ENCODE measurements around the gene GALNT10.

Gene GALNT10

GRCh38 chr5:154329519-154330040 lies 139.0 kb downstream of the GALNT10 start:
- no peak for DNase-seq

GRCh38 chr5:154330097-154330667 lies 139.6 kb downstream of the GALNT10 start:
- no peak for DNase-seq

GRCh38 chr5:154331232-154331631 lies 140.7 kb downstream of the GALNT10 start:
- no peak for DNase-seq

- no peak for DNase-seq
Measured at GRCh38 chr5:154331924-154332323, 141.4 kb downstream of the GALNT10 start.

- no peak for DNase-seq
Measured at GRCh38 chr5:154332451-154332850, 141.9 kb downstream of the GALNT10 start.

GRCh38 chr5:154333016-154333415 lies 142.5 kb downstream of the GALNT10 start:
- no peak for DNase-seq

GRCh38 chr5:154334406-154335064 lies 144.0 kb downstream of the GALNT10 start:
- DNase-seq, result no peak

GRCh38 chr5:154335065-154335448 lies 144.5 kb downstream of the GALNT10 start:
- DNase-seq, result no peak

GRCh38 chr5:154341620-154342019 lies 151.1 kb downstream of the GALNT10 start:
- DNase-seq, result no peak

GRCh38 chr5:154342211-154342610 lies 151.7 kb downstream of the GALNT10 start:
- DNase-seq, result no peak

GRCh38 chr5:154342963-154343362 lies 152.4 kb downstream of the GALNT10 start:
- no peak for DNase-seq

- DNase-seq, result no peak
Measured at GRCh38 chr5:154344461-154344860, 153.9 kb downstream of the GALNT10 start.

GRCh38 chr5:154345255-154345952 lies 154.9 kb downstream of the GALNT10 start:
- no peak for DNase-seq

GRCh38 chr5:154346427-154346826 lies 155.9 kb downstream of the GALNT10 start:
- no peak for DNase-seq

GRCh38 chr5:154349626-154350264 lies 159.2 kb downstream of the GALNT10 start:
- DNase-seq, result no peak

- no peak for DNase-seq
Measured at GRCh38 chr5:154351141-154351540, 160.6 kb downstream of the GALNT10 start.

- no peak for DNase-seq
Measured at GRCh38 chr5:154351566-154351965, 161.0 kb downstream of the GALNT10 start.

- no peak for DNase-seq
Measured at GRCh38 chr5:154352960-154353548, 162.5 kb downstream of the GALNT10 start.

GRCh38 chr5:154355129-154355611 lies 164.6 kb downstream of the GALNT10 start:
- no peak for DNase-seq

- DNase-seq, result peak; percentile 43
Measured at GRCh38 chr5:154356020-154356655, 165.6 kb downstream of the GALNT10 start.

GRCh38 chr5:154356958-154357357 lies 166.4 kb downstream of the GALNT10 start:
- no peak for DNase-seq

GRCh38 chr5:154358516-154359220 lies 168.1 kb downstream of the GALNT10 start:
- DNase-seq, result no peak

Measured in NCI-H1092 treated with DMSO at 0.1 percent for 48 hours (cell line).